ENCODE data around the gene IER2.
A peak's percentile ranks its signal among the peaks of the same experiment; 100 is the strongest.

Gene IER2

DNA sequence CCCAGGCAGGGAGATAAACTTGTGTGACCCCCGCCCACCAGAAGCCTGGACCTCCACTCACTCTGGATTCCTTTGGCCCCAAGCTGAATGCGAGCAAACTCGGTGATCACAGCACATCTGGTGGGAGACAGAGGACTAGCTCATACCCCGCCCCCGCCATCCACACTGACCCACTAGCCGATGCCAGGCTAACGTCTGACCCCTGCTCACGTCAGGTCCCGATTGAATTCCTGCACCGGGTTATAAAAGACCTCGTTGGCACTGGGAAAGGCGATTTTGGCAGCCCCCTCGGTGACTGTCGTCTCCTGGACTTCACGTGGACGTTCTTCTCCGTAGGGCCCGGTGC lies 34.3 kb upstream of the IER2 start:
- H3K9me3 Mint-ChIP-seq: no peaks in the 10 kb centered on the region
- peak overlapping the region; percentile 97 for H3K27ac Mint-ChIP-seq
- H3K36me3 Mint-ChIP-seq (ENCODE audit: low read depth): peaks cover 17% of the 10 kb centered on the region
- H3K27me3 Mint-ChIP-seq (ENCODE audit: low read depth): no peaks in the 10 kb centered on the region
- H3K4me3 Mint-ChIP-seq: peak overlapping the region; percentile 96
- peaks cover 20% of the 10 kb centered on the region for H3K4me1 Mint-ChIP-seq (ENCODE audit: low read depth)
- no peak for DNase-seq (ENCODE audit: low spot score)

DNA sequence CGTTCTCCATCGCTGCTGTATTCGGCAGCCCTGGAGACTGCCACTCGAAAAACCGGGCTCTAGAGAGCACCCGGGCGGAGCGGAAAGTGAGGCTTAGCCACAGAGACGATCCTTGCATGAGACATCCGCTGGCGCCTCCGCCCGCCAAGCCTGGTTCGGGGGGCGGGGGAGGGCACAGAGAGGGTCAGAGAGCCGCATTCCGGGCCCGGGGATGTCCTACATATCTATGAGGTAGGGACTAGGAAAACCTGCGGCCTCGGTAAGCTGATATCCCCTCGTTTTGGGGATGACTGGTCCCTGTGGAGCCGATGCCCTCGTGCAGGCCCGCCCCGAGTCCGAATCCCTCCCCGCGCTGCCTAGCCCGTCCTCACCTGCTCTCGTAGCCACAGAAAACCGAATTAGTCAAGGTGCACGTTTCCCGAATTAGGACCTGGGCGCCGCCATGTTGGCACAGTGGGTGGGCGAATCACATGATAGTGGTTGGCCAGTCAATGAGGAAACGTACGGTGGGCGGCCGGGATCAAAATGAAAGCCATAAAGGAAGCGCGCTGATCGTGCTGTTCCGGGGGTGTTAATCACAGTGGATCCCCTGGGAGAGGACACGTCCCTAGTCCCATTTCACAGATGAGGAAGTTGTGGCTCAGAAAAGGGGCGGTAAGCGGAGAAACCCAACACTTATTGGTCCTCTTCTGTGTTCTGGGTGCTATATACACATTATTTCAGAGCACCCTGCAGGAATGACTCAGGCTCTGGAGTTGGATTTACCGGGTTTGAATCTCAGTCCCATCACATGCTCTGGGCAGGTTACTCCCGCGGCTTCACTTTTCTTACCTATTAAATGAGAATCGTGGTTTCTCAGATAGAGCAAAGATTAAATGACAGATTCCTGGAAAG lies 33.7 kb upstream of the IER2 start, which contains the start of gene TRMT1:
Gene TRMT1 (minus strand): TSS at position 459 of the 894 bp plus-strand sequence. CDS start 341 bp downstream, at position 118.
- no peaks in the 10 kb centered on the region for H3K9me3 Mint-ChIP-seq
- peak within 1 kb of the TSS; percentile 96 for H3K4me3 Mint-ChIP-seq
- DNase-seq (ENCODE audit: low spot score): peak; percentile 92
- H3K27ac Mint-ChIP-seq: peak within 1 kb of the TSS; percentile 97
- peaks cover 19% of the 10 kb centered on the region for H3K36me3 Mint-ChIP-seq (ENCODE audit: low read depth)
- H3K27me3 Mint-ChIP-seq (ENCODE audit: low read depth): no peaks in the 10 kb centered on the region
- peaks cover 23% of the 10 kb centered on the region for H3K4me1 Mint-ChIP-seq (ENCODE audit: low read depth)

DNA sequence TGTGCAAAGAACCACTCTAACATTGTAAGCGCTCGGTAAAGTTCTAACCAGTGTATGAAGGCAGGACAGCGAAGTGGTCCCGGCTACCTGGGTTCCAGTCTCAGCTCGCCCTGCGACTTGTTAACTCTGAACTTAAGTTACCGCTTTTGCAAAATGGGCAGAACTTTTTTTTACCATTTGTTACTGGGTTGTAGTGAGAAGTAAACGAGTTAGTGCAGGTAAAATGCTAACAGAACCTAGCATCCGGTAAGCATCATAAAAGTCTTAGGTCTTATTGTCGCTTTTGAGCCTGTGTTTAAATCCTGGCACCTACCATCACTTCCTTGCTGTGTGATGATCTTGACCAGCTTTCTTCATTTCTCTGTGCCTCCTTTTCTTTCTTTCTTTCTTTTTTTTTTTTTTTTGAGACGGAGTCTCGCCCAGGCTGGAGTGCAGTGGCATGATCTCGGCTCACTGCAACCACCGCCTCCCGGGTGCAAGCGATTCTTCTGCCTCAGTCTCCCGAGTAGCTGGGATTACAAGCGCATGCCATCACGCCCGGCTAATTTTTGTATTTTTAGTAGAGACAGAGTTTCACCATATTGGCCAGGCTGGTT lies 32.9 kb upstream of the IER2 start:
- no peaks in the 10 kb centered on the region for H3K9me3 Mint-ChIP-seq
- H3K36me3 Mint-ChIP-seq (ENCODE audit: low read depth): peaks cover 22% of the 10 kb centered on the region
- peaks cover 26% of the 10 kb centered on the region for H3K4me1 Mint-ChIP-seq (ENCODE audit: low read depth)
- peak overlapping the region; percentile 96 for H3K4me3 Mint-ChIP-seq
- no peaks in the 10 kb centered on the region for H3K27me3 Mint-ChIP-seq (ENCODE audit: low read depth)
- H3K27ac Mint-ChIP-seq: peak overlapping the region; percentile 97
- DNase-seq (ENCODE audit: low spot score): no peak

DNA sequence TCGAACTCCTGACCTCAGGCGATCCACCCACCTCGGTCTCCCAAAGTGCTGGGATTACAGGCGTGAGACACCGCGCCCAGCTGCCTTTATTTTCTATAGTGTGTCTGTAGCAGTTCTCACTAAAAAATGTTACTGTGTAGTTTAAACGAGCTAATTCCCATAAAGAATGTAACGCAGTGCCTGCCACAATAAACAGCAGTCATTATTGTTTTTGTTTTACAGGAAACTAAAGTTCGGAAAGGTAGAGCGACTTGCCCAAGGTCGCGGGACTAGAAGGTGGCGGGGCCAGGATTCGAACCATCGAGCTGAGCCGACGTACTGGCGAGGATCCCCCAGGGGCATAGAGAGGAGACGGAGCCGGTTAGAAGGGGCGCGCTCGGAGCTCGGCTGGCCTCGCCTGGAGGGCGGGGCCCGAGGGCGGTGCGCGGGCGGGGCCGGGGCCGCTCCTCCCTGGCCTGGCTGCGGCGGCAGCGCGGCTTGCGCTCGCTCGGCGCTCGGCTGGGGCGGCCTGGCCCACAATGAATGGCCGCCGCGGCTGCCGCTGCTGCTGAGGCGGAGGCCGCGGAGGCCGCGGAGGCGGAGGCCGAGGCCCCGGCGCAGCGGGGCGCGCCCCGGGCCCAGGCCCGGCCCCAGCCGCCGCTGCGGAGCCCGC lies 32.3 kb upstream of the IER2 start, which contains the start of gene NACC1:
Gene NACC1 (plus strand): TSS at position 493 of the 652 bp plus-strand sequence. CDS start 16,944 bp downstream, outside the sequence.
- Mint-ChIP-seq H3K4me3 (peak within 1 kb of the TSS; percentile 96), H3K36me3 (ENCODE audit: low read depth) (peaks cover 22% of the 10 kb centered on the region), H3K9me3 (no peaks in the 10 kb centered on the region), H3K27me3 (ENCODE audit: low read depth) (no peaks in the 10 kb centered on the region), H3K27ac (peak within 1 kb of the TSS; percentile 97), H3K4me1 (ENCODE audit: low read depth) (peaks cover 31% of the 10 kb centered on the region)
- DNase-seq (ENCODE audit: low spot score): peak; percentile 92

DNA sequence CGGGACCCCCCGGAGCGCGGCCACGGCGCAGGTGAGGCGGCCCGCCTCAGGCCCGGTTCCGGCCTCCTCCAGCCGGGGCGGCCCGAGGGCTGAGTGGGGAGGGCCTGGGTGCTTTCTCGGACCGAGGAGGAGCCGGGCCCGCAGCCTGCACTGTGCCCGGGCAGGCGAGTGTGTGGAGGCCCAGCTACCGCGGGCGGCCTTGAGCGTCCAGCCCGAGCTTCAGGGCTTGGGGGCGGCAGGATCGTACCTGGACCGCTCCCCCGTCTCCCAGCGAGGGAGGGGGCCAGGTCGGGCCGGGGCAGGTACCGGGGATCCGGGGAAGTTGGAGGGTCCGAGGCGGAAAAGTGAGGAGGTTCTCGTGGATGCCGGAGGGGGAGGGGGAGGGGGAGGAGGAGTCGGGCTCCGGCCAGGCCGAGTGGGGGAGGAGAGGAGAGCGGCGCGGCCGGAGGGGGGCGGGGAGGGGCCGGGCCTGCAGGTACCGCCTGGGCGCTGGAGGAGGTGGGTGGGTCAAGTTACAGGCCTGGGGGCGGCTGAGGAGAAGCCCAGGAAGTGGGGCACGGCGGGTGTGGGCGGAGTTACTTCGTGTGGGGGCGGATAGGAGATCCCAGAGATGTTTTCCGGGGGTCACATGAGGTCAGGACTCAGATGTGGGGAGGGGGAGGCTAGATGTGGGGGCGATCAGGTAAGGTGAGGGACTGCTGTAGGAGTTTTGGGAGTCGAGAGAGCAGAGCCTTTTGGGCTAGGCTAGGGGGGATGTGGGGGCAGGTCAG lies 31.6 kb upstream of the IER2 start:
- Mint-ChIP-seq H3K27ac (peak overlapping the region; percentile 76), H3K36me3 (ENCODE audit: low read depth) (peaks cover 22% of the 10 kb centered on the region), H3K4me3 (peak overlapping the region; percentile 86), H3K4me1 (ENCODE audit: low read depth) (peaks cover 31% of the 10 kb centered on the region), H3K27me3 (ENCODE audit: low read depth) (no peaks in the 10 kb centered on the region), H3K9me3 (no peaks in the 10 kb centered on the region)
- DNase-seq (ENCODE audit: low spot score): peak; percentile 60

DNA sequence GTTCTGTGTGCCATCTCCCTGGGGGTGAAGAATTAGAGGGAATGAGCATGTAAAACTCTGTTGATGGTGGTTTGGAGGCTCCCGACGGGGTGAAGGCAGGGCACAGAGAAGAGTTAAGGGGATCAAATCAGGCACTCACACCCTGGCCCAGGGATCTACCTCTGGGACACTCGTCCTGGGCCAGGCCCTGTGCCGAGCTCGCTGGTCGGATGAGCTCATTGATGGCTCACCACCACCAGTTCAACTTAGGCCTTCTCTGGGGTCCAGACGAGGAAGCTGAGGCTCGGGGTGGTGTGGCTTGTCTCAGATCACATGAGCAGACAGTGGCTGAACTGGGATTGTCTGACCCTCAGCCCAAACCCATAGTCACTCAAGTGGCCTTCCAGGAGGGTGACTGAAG lies 30.6 kb upstream of the IER2 start:
- Mint-ChIP-seq H3K36me3 (ENCODE audit: low read depth) (peaks cover 22% of the 10 kb centered on the region), H3K4me1 (ENCODE audit: low read depth) (peaks cover 31% of the 10 kb centered on the region), H3K4me3 (peak overlapping the region; percentile 86), H3K27me3 (ENCODE audit: low read depth) (no peaks in the 10 kb centered on the region), H3K9me3 (no peaks in the 10 kb centered on the region), H3K27ac (peak overlapping the region; percentile 76)
- DNase-seq (ENCODE audit: low spot score): no peak

DNA sequence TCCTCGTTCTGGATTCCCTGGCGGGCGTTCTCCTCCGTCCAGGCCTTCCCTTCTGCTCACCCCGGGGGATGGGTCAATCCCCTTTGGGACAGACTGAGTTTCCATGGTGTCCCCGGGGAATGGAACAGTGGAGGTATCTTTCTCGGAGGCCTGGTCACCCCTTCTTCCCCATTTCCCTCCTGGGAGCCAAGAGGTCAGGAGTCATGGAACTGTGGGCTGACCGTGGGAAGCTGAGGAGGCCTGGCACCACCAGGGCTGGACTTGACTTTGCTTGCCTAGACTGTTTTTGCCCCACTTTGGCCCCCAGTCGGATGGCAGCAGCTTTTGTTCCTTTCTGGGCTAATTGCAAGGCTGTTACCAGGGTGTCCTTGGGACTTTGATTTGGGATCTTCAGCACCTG lies 30.2 kb upstream of the IER2 start:
- peaks cover 18% of the 10 kb centered on the region for H3K36me3 Mint-ChIP-seq (ENCODE audit: low read depth)
- no peak overlapping the region for H3K27ac Mint-ChIP-seq
- H3K27me3 Mint-ChIP-seq (ENCODE audit: low read depth): no peaks in the 10 kb centered on the region
- H3K4me1 Mint-ChIP-seq (ENCODE audit: low read depth): peaks cover 31% of the 10 kb centered on the region
- DNase-seq (ENCODE audit: low spot score): no peak
- H3K9me3 Mint-ChIP-seq: no peaks in the 10 kb centered on the region
- peak overlapping the region; percentile 86 for H3K4me3 Mint-ChIP-seq

DNA sequence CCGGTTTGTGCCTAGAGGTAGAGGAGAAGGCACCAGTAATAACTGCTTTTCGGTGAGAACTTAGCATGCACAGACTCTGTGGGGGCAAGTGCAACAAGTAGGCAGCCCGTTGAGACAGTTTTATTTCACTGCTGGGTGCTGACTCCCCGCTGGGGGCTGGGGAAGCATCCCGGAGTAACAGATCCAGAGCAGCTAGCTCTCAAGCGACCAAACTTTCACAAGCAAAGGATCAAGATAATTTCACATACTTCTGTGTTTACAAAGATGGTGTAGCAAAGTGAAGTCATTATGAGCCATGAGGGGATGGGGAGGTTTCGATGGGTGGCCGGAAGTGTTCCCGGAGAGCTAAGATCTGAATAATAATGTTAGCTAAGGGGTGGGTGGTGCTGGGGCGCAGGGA lies 29.4 kb upstream of the IER2 start:
- Mint-ChIP-seq H3K27ac (no peak overlapping the region), H3K4me1 (ENCODE audit: low read depth) (peaks cover 24% of the 10 kb centered on the region), H3K4me3 (peak overlapping the region; percentile 15), H3K27me3 (ENCODE audit: low read depth) (no peaks in the 10 kb centered on the region), H3K36me3 (ENCODE audit: low read depth) (peaks cover 12% of the 10 kb centered on the region), H3K9me3 (no peaks in the 10 kb centered on the region)
- DNase-seq (ENCODE audit: low spot score): no peak

DNA sequence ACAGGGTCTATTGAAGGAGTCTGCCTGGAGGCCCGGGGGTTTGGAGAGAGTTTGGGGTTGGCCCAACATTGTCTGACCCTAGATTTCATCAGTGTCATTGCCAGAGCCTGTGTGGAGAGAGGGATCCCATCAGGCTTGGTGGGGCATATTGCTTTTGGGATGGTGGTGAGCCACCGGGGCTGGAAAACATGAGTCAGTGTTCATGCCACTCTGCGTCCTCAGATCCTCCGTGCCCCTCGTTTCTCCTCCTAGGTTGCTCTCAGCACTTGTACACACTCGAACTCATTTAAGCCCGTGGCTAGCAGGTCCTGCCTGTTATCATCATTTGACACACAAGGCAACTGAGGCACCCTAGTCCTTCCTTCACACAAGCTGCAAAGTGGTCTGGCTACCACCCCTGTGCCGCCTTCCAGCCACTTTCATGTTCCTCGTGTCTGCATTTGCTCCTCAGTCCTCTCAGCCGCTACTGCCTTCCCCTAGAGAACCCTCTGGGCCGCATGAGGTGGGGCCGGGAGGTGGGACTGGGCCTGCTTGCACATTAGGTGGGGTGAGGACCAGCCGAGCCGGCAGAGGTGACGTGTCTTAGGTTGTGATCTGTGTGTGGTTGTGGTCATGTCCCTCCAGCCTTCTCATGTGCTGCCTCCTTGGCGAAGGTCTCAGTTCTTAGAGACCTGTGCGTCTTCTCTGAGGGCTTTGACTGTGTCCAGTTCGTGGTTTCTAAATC lies 28.5 kb upstream of the IER2 start:
- Mint-ChIP-seq H3K27ac (peak overlapping the region; percentile 8), H3K36me3 (ENCODE audit: low read depth) (peaks cover 9% of the 10 kb centered on the region), H3K4me3 (no peak overlapping the region), H3K9me3 (no peaks in the 10 kb centered on the region), H3K27me3 (ENCODE audit: low read depth) (no peaks in the 10 kb centered on the region), H3K4me1 (ENCODE audit: low read depth) (peaks cover 24% of the 10 kb centered on the region)
- no peak for DNase-seq (ENCODE audit: low spot score)

DNA sequence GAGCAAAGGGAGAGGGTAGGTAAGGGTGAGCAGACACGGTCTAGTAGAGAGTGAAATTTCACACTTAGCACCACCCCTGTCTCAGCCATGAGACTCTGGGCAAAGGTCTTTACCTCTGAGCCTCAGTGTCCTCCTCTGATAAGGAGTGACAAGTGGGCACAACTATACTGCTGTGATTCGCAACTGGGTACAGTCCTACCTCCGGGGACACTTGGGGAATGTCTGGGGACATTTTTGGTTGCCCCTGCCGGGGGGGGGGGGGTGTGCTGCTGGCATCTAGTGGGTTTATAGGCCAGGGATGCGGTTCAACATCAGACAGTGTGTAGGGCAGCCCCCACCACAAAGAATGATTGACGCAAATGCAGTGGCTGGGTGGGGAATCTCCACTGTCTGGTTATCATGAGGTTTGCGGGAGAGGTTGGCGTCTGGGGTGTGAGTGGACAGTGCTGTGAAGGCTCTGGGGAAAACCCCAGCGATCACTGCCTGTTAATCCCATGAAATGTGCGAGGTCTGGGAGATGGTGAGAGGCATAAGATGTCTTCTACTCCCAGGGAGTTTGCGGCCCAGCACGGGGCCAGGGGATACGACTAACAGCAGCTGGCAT lies 27.8 kb upstream of the IER2 start:
- H3K4me1 Mint-ChIP-seq (ENCODE audit: low read depth): peaks cover 24% of the 10 kb centered on the region
- no peaks in the 10 kb centered on the region for H3K9me3 Mint-ChIP-seq
- no peak overlapping the region for H3K27ac Mint-ChIP-seq
- no peak for DNase-seq (ENCODE audit: low spot score)
- H3K27me3 Mint-ChIP-seq (ENCODE audit: low read depth): no peaks in the 10 kb centered on the region
- peaks cover 11% of the 10 kb centered on the region for H3K36me3 Mint-ChIP-seq (ENCODE audit: low read depth)
- no peak overlapping the region for H3K4me3 Mint-ChIP-seq

DNA sequence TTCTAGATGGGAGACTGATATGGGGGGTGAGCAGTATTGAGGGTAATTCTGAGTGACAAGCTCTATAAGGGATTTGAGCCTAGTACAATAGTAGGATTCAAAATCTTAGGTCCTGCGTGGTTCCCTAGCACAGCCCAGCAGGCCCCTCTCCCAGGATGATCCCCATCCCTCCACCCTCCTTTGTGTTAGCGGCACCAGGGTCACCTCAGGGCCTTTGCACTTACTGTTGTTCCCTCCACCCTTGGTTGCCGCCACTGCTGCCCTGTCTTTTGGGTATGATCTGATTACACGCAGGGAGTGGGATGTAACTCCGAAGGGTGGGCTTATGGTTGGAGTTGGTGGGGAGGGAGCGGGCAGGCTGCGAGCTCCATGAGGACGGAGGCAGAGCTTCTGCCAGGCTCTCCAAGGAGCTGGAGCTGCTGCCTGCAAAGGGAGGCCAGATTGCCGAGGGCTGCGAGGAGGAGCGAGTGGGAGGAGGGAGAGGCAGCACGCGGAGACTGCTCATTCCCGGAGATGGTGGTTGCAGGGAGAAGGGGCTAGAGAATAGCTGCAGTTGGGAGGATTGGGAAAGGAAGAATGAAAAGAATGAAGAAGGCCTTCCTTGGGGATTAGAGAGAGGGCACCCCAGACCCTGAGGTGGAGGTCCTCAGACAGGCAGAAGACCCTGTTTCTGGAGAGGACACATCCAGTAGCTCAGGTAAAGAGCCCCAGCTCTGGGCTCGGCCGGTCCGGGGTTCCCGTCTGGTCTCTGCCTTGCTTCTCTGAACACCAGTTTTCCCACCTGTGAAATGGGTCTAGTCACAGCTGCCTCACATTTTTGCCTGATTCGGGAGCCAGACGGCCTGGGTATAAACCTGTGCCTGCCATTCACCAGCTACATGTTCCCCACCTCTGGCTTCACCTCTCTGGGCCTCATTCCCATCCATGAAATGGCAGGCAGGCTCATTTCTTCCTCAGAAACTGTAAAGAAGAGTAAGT lies 26.9 kb upstream of the IER2 start:
- Mint-ChIP-seq H3K36me3 (ENCODE audit: low read depth) (peaks cover 9% of the 10 kb centered on the region), H3K4me3 (no peak overlapping the region), H3K9me3 (no peaks in the 10 kb centered on the region), H3K27me3 (ENCODE audit: low read depth) (no peaks in the 10 kb centered on the region), H3K27ac (no peak overlapping the region), H3K4me1 (ENCODE audit: low read depth) (peaks cover 26% of the 10 kb centered on the region)
- DNase-seq (ENCODE audit: low spot score): no peak

DNA sequence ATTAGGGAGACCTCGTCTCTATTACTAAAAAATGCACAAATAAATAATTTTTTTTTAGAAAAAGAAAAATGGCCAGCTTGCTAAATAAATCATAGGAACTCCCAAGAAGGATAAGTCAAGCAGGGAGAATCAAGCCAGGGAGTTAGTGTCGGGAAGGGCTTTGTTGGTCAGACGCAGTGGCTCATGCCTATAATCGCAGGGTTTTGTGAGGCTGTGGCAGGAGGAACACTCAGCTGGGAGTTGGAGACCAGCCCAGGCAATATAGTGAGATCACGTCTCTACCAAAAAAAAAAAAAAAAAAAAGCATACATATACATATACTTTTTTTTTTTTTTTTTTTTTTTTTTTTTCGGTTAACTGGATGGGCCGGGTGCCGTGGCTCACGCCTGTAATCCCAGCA lies 23.2 kb upstream of the IER2 start:
- Mint-ChIP-seq H3K36me3 (ENCODE audit: low read depth) (peaks cover 5% of the 10 kb centered on the region), H3K4me3 (no peak overlapping the region), H3K27me3 (ENCODE audit: low read depth) (no peaks in the 10 kb centered on the region), H3K27ac (no peak overlapping the region), H3K4me1 (ENCODE audit: low read depth) (peaks cover 19% of the 10 kb centered on the region), H3K9me3 (no peaks in the 10 kb centered on the region)
- no peak for DNase-seq (ENCODE audit: low spot score)
